GM18520 (cell line): ENCODE results near the gene FGFBP3.
"Not testable (repeated sequence)": the region's sequence is repeated elsewhere in the genome, so short reads cannot be mapped to it uniquely, and the experiment has no call there.

Experiments
- ATAC-seq: cut with Tn5 transposase; IDR thresholded peaks from one replicate; pipeline ENCODE4 v1.9.1; 2021; ENCODE audit not compliant: unreplicated experiment

Gene FGFBP3

GRCh38 chr10:91901784-91902677 lies 7.3 kb downstream of the FGFBP3 start:
- ATAC-seq = no peak

GRCh38 chr10:91897421-91897820 lies 11.9 kb downstream of the FGFBP3 start:
- no peak for ATAC-seq

- ATAC-seq = no peak
Observed at GRCh38 chr10:91896212-91896756, 13.0 kb downstream of the FGFBP3 start.

GRCh38 chr10:91894261-91894685 lies 15.0 kb downstream of the FGFBP3 start:
- ATAC-seq = not testable (repeated sequence)

- no peak for ATAC-seq
Observed at GRCh38 chr10:91893051-91893450, 16.2 kb downstream of the FGFBP3 start.

- ATAC-seq = no peak
Observed at GRCh38 chr10:91891125-91892001, 17.9 kb downstream of the FGFBP3 start.

GRCh38 chr10:91887272-91888076 lies 21.8 kb downstream of the FGFBP3 start:
- ATAC-seq = no peak

GRCh38 chr10:91886954-91887271 lies 22.4 kb downstream of the FGFBP3 start:
- no peak for ATAC-seq

DNA sequence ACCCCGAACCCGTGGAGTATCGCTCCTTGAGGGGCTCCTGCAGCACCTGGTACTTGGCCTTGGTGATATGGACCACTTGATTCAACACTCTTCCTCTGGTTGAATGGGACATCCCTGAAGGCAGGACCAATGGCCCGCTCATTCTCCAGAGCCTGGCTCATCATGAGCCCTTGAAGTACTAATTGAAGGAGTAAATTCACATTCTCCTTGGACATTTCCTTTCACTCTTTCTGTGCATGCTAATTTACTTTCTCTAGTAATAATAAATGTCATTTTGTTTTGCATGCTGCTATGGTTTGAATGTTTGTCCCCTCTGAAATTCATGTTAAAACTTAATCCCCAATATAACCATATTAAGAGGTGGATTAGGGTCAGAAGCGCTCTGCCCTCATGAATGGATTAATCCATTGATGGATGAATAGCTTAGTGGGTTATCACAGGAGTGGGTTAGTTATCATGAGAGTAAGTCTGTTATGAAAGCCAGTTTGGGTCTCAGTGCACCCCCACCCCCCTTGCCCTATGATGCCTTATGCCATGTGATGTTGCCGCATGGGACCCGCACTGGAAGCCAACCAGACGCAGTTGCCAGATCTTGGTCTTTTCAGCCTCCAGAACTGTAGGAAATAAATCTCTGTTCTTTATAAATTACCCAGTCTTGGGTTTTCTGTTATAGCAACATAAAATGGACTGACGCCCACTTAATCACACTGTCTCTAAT lies 23.8 kb downstream of the FGFBP3 start:
- no peak for ATAC-seq

DNA sequence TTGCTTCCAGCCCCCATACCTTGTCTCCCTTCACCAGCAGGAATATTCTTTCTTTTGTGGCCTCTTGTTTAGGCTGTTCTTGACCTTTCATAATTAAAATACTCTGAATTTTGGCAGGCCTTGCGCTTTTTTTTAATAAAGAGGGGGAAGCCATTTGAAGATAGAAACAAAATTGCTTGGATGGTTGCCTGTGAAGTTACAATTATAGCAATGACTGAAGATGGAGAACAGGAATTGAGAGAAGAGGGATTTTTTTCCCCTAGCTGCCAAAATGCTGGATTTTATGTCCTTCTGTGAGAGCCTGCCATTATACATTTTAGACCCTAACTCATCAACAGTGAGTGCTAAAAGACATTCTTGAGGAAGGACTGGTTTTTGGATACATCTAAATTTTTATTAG lies 24.8 kb downstream of the FGFBP3 start:
- ATAC-seq = no peak

GRCh38 chr10:91883549-91884444 lies 25.5 kb downstream of the FGFBP3 start:
- ATAC-seq = no peak

- ATAC-seq = no peak
Observed at GRCh38 chr10:91880310-91880709, 29.0 kb downstream of the FGFBP3 start.

DNA sequence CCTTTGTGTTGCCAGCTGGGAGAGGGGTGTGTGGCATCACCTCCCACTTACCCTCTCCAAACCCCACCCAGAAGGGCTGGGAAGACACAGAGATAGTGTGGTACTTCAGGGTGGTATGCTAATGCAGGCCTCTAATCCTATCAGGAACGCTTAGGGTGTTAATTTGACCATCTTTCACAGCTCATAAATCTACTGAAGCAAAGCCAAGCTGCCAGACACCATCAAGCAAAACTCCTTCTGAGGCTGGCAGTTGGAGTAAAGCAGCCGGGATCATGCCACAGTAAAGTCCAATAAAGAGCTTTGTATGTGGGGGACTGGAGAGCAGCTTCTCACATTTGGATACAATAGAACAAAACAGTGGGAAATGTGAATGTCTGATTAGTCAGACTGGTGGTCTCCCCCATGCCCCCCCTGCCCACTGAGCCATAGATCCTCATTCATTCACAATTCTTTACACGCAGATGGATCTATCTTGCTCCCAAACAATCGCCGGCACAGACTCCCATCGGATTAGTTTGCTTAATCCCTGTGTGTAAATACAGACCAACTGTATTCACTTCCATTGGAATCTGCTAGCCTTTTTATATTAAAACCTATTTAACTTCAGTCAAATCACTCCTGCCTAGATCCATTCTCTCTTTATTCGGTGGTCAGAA lies 29.6 kb downstream of the FGFBP3 start:
- no peak for ATAC-seq

- ATAC-seq = no peak
Observed at GRCh38 chr10:91875779-91876178, 33.5 kb downstream of the FGFBP3 start.

DNA sequence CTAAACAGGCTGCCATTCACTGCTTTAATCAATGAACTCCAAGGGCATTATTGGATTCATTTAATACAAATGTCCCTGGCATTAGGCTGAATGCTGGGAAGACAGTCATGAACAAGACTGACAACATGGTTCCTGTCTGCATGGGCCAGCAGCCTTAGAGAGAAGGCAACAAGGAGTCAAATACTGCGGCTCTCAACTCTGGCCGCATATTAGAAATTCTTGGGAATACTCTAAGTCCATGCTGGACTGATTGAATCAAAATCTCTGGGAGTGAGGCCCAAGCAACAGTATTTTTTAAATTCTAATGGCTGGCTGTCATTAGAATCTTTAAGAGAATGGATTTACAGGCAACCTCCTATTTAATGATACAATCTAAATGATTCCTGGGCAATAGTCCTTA lies 34.1 kb downstream of the FGFBP3 start:
- no peak for ATAC-seq

DNA sequence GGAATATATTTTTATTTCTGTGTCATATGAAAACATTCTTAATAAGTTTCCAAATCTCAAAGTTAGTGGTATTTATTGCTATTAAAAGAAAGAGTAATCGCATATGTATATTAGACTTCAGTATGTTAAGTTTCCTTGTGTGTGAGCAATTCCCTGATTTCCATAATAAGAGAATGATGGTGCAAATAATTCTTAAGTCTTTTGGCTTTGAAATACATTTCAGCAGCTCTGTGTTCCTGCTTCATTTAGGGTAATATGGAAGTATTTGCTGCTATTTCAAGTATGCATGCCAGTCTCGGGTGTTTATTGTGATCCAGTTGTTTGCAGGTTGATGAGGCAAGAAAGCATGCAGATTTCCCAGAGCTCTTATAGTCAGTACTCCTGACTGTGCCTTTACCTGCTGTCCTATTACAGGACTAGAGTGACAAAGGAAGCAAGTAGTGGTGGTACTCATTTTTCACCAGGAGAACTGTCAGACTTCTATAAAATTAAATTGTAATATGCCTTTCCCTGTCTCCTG lies 43.7 kb downstream of the FGFBP3 start:
- no peak for ATAC-seq

DNA sequence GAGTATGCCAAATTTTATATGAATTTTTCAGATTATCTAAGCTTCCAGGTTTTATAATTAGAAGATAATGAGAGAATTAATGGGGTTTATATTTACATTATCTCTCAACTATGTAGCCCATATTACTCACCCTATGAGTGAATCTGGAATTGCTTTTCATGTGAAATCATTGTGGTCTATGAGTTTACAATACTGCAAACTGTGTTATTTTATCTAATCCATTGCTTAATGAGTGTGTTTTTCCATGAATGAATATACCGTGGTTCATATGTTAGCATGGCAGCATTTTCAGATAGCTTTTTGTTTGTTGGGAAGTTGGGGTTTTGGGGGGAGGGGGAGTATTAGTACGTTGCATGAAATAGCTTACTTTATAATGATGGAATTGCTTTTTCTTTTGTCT lies 44.5 kb downstream of the FGFBP3 start:
- no peak for ATAC-seq

GRCh38 chr10:91864099-91864498 lies 45.2 kb downstream of the FGFBP3 start:
- ATAC-seq = no peak

GRCh38 chr10:91860885-91861284 lies 48.4 kb downstream of the FGFBP3 start:
- no peak for ATAC-seq
